HG03135 (cell line): ENCODE measurements around the gene SPRN.
"Not testable (repeated sequence)": the region's sequence is repeated elsewhere in the genome, so short reads cannot be mapped to it uniquely, and the experiment has no call there.

Experiments used
- ATAC-seq: cut with Tn5 transposase; IDR thresholded peaks from one replicate; pipeline ENCODE4 v1.9.1; 2021; ENCODE audit warnings: mild to moderate bottlenecking, moderate library complexity; ENCODE audit not compliant: unreplicated experiment

SPRN gene

GRCh38 chr10:133388973-133389818, 35.2 kb downstream of the SPRN start:
- ATAC-seq, result peak; percentile 80

GRCh38 chr10:133388236-133388972, 36.0 kb downstream of the SPRN start:
- ATAC-seq, result peak; percentile 1

- ATAC-seq, result not testable (repeated sequence)
Observed at GRCh38 chr10:133386951-133387350, 37.5 kb downstream of the SPRN start.

GRCh38 chr10:133385214-133385613, 39.2 kb downstream of the SPRN start:
- no peak for ATAC-seq

- no peak for ATAC-seq
Observed at GRCh38 chr10:133384071-133384470, 40.4 kb downstream of the SPRN start.

DNA sequence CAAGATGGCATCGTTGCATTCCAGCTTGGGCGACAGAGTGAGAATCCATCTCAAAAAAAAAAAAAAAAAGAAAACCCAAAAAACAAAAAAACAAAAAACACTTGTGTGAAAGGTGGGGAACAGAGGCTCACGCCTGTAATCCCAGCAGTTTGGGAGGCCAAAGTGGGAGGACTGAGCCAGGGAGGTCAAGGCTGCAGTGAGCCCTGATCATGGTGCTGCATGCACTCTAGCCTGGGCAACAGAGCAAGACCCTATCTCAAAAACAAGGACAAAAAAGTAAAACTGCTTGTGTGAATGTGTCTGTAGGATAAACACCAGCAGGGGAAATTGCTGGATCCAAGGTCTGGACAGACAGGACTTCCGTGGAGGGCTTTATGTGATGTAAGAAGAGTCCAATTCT, 40.9 kb downstream of the SPRN start:
- ATAC-seq, result no peak

GRCh38 chr10:133381036-133381435, 43.4 kb downstream of the SPRN start:
- no peak for ATAC-seq

DNA sequence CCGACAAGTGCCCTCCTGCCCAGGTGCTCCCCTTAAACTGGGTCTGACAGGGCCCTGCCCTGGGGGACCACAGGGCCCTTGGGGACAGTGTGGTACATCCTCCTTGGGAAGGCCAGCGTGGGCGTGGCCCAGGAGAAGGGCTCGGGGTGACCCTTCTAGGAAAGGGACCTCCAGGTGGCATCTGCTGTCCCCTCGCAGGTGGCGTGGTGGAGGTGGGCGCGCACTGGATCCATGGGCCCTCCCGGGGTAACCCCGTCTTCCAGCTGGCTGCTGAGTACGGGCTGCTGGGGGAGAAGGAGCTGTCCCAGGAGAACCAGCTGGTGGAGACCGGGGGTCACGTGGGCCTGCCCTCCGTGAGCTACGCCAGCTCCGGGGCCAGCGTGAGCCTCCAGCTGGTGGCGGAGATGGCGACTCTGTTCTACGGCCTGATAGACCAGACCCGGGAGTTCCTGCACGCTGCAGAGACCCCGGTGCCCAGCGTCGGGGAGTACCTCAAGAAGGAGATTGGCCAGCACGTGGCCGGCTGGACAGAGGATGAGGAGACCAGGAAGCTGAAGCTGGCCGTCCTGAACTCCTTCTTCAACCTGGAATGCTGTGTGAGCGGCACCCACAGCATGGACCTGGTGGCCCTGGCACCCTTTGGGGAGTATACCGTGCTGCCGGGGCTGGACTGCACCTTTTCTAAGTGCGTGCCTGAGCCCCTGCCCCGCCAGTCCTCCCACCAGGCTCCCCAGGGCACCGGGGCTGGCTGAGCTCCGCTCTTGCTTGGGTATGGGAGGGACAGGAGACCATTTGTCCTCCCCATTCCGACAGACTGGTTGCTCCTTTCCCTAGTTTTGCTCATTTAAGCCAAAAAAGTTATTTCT, 44.4 kb downstream of the SPRN start:
- ATAC-seq, result peak; percentile 1

- ATAC-seq, result peak; percentile 53
Observed at GRCh38 chr10:133379152-133379800, 45.1 kb downstream of the SPRN start, which contains the start of gene PAOX. PAOX (plus strand) TSS chr10:133379262; CDS start chr10:133379317, 55 bp downstream.

GRCh38 chr10:133378251-133379096, 46.0 kb downstream of the SPRN start:
- peak; percentile 40 for ATAC-seq

DNA sequence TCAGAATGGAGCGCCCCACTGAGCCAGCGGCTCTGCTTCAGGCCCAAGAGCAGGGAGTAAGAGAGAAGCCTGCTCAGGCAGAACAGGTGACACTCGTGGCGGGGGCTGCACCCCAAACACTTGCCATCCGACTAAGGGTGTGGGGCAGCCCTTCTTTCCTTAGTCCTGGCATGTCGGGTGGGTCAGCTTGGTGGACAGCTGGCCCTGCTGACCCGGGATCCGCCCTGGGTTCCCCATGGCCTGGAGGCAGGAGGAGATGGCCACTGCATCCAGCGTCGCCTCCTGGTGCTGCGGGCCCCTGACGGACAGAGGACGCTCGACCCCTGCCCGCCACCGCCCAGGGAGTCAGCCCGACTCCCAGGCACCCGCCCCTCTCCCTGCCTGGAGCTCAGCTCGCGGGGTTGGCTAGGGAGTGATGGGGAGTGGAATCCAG, 46.6 kb downstream of the SPRN start:
- ATAC-seq, result no peak

DNA sequence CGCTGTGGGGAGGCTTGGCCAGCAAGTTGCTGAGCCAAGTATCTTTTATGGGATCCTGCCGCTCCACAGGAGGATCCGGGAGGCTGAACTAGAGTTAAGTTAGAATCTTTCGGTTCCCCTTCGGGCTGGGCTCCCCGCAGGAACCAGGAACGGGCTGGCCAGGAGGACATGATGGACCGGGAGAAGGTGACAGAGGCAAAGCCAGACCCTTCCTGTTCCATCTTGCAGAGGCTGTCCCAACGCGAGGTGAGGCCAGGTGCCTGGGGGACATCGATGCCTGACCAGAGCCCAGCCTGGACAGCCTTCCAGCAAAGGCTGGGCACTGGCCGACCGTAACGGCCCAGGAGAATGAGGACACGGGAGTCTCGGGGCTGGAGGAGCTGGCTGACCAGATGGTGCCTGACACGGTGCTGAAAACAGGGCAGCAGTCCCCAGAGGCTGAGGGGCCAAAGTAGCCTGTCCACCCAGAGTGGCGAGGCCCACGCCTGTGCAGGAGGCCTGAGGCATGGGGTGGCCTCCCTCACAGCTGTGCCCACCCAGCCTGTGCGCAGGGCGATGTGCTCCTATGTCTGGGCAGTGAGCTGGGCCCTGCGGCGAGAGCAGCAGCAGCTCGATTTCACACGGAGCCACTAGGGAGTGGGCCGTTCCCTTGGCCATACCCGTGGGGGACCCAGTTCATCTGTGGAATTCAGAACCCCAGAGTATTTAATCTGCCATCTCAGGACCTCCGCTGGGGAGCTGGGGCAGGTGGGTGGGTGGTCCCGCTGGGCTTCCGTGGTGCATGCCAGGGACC, 47.2 kb downstream of the SPRN start:
- ATAC-seq, result no peak

- not testable (repeated sequence) for ATAC-seq
Observed at GRCh38 chr10:133376183-133376582, 48.2 kb downstream of the SPRN start.

DNA sequence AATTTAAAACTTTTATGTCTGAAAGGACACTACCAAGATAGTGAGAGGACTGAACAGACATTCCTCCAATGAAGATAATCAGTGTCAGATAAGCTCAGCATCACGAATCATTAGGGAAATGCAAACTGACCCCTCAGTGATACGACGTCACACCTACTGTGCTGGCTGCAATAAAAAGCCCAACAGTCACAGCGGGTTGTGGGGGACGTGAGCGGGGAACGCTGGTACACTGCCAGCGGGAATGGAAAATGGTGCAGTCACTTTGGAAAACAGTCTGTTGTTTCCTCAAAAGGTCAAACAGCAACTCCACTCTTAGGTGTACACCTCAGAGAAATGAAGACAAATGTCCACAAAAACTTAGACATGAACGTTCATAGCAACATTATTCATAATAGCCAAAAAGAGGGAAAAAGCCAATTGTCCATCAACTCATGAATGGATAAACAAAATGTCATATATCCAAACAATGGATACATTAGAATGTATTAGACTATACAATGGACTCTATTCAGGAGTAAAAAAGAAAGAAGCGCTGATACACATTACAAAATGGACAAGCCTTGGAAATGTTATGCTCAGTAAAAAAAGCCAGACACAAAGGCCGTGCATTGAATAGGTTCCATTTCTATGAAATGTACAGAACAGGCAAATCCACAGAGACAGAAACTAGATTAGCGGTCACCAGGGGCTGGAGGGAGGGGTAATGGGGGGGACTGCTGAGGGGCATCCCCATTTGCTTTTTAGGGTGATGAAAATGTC, 48.9 kb downstream of the SPRN start:
- no peak for ATAC-seq

DNA sequence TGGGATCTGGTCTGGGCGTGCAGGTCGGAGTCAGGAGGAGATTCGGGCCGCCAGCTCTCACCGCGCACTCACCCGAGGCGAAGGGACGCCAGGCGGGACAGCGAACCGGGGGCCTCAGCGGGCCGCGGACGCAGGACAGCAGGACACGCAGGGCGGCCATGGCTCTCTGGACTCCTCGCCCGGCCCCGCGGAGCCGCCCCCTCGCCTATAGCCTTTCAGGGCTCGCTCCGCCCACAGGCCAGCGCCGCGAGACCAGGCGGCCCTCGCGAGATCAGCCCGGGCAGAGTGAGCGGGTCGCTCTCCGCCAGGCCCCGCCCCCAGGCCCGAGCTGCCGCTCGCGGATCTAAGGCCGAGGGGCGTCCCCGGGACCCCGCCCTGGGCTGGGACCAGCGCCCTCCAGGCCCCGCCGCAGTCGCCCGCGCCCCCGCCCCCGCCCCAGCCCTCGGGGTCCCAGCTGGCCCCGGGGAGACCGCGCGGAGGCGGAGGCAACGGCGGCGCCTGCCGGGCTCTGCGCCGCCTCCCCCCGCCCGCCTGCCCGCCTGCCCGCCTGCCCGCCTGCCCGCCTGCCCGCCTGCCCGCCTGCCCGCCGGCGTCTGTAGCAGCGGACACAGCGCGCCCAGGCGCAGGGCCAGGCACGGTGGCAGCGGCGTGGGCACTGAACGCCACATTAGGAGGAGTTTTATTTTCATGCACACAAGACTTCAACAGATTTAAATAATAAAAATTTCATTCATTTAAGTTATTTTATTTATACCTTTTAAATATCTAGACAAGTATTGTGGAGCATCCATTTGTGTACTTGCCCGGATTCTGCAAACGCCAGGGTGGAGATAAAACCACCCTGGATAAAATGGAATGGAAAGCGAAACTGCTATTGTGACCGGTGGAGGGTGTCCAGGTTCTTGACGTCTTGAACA, 51.0 kb downstream of the SPRN start, which contains the start of gene ECHS1:
Gene ECHS1 (minus strand): TSS at position 181 of the 917 bp plus-strand sequence. CDS start 21 bp downstream, at position 160.
- peak; percentile 91 for ATAC-seq

DNA sequence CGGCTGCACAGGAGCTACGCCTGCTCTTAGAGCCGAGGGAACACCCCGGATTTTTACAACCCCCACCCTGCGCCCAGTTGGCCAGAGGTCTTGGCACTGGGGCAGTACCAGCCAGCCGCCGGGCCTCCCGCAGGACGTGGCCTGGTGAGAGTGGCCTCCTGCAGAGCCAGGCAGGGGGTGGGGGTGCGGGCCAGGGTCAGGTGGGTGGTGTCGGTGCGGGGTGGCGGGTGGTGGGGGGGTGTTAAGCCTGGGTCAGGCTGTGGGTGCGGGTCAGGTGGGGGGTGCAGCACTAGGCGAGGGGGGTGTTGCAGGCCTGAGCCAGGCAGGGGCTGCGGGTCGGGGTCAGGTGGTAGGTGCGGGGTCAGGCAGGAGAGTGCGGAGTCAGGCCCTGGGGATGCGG, 51.9 kb downstream of the SPRN start:
- ATAC-seq, result no peak
